Activated effector memory CD4-positive, alpha-beta T cell treated with anti-CD3 and anti-CD28 coated beads, Interleukin-2, amount 50 U/mL, for 16 hours (primary cell): ENCODE measurements around the gene SLAMF8.

Source experiments
- DNase-seq: peaks from one replicate; pipeline ENCODE4 v3.0.0-alpha.2; 2020

SLAMF8 gene

GRCh38 chr1:159849626-159850366 lies 23.1 kb downstream of the SLAMF8 start:
- no peak for DNase-seq

- DNase-seq, result no peak
These were observed 24.7 kb downstream of the SLAMF8 start for GRCh38 chr1:159851407-159851806.

GRCh38 chr1:159853417-159854115 lies 26.9 kb downstream of the SLAMF8 start:
- no peak for DNase-seq

DNA sequence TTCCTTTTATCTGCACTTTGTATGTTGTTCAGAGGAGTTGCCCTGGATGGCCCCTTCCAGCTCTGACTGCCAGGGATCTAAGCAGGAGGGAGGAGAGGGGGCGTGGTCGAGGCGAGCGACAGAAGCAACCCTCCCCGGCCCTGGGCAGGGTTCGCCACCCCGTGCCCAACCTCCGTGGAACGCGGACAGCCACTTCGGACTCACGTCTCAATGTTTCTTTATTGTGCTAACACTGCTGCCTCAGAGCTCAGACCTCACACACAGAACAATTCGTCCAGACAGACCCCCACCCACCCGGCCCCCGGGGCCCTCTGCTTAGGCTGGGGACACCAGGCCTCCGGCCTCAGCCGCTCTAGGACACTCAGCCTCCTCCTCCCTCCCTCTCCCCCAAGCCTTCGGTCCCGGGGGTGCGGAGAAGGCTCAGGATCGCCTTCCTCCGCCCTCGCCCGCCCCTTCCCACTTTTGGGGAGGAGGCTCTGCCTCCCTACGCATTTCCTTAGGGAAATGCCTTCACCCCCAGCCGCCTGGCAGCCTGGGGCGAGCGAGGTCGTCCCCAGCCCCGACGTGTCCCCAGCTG lies 27.5 kb downstream of the SLAMF8 start:
- no peak for DNase-seq

GRCh38 chr1:159854693-159855192 lies 28.1 kb downstream of the SLAMF8 start:
- DNase-seq, result peak; percentile 89

DNA sequence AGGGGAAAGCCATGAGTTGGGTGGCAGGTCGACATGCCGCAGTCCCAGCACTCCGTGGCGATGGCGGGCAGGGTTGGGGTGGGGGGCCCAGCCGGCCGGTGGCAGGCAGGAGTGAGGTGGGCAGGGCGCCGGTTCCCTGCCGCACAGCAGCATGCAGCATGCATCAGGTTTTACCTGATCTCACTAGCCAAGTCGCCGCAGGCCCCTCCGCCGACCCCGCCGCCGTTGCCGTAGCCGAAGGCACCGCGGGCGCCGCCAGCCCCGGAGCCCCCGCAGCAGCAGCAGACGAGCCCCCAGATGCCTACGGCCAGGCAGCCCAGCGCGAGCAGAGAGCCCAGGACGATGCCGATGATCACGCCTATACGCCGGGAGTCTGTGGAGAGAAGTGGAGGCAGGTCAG lies 29.0 kb downstream of the SLAMF8 start:
- DNase-seq, result no peak

DNA sequence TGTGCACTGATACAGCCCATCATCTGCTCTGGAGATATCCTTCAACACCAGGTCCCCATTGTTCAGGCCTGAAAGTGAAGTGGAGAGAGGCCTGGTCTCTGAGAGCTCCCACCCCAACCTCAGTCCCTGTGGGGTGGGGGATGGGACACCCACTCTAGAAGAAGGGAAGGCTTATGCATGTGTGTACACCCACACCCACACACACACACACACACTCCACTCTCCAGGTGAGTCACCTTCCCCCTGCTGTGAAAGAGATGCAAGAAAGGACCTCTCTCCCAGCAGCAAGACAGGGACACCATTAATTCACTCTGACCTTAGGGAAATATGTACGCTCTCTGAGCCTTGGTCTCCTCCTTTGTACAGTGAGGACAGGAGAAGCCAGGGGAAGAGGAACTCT lies 29.9 kb downstream of the SLAMF8 start:
- DNase-seq, result no peak

DNA sequence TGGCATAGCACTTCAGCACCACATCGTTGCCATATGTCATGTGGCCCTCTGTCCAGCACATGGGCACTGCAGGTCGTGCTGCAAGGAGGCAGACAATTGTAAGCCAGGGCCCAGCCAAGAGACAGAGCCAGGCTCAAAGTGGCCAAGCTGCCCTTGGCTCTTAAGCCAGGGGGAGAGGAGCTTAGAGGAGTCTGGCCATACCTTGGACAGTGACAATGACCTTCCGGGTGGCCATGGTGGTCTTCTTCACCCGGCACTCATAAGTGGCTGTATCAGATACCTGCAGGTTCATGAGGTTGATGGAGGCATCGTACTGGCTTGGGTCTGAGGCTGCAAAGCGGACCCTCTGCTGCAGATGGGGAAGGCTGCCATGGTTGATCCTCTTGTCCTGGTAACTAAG lies 31.2 kb downstream of the SLAMF8 start:
- DNase-seq, result no peak

GRCh38 chr1:159859767-159860322 lies 33.2 kb downstream of the SLAMF8 start:
- no peak for DNase-seq

DNA sequence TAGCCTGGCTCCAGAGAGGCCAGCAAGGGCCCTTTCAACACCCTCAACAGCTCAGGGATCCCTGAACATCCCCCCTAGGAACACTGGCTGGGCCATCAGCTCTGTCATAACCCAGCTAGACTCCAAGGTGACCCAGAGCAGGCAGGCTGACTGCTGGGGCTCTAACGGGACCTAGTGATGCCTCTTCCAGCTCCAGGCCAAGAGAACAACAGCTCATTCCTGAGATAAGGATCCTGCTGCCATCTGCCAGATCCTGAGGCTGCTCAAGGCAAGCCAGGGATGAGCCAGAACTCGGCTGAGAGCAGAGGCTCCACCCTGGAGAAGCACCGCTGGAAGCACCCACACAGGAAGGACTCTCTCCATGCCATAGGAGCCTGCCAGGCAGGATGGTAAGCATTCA lies 33.8 kb downstream of the SLAMF8 start:
- DNase-seq, result no peak

GRCh38 chr1:159861218-159861617 lies 34.5 kb downstream of the SLAMF8 start:
- no peak for DNase-seq

- DNase-seq, result no peak
These were observed 35.4 kb downstream of the SLAMF8 start for GRCh38 chr1:159862031-159862430.

DNA sequence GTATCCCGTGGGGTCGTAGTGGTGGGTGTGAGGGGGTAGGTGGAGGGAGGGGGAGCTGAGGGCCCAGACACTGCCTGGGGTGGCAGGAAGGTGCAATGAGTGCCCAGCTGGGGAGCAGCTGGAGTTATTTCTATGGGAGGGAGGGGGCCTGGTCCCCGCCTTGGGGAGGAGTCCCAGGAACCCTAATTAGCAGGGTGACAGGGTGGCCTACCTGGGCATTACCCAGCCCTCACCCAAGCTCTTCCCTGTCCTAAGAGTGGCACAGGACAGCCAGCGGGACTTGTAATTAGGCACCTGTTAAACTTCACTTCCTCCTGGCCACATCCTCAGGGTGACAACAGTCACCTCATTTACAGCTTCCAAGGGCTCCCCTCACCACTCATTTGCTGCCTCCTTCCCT lies 35.9 kb downstream of the SLAMF8 start, which contains the start of gene VSIG8:
VSIG8 (minus strand) TSS at position 101 of the 400 bp plus-strand sequence. CDS start 136 bp downstream, outside the sequence.
- no peak for DNase-seq

GRCh38 chr1:159864262-159864661 lies 37.6 kb downstream of the SLAMF8 start:
- DNase-seq, result no peak

- no peak for DNase-seq
These were observed 39.4 kb downstream of the SLAMF8 start for GRCh38 chr1:159866066-159866465.

- DNase-seq, result no peak
These were observed 40.4 kb downstream of the SLAMF8 start for GRCh38 chr1:159866905-159867663.

DNA sequence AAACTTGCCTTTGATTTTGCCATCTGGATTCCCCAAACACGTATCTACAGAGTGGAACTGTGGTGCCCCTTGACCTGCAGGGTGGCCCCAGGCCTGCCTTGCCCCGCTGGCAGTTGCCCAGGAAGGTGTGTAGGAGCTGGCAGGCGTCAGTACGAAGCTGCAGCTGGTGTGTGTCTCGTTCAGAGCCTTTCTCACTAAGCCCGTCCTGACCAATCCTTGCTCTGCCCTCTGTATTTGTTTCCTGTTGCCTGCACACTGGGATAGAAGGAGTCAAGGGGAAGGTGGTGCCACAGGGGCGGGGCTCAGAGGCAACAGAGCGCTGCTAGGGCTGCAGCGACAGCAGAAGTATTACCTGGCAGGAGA lies 41.0 kb downstream of the SLAMF8 start:
- DNase-seq, result no peak

- no peak for DNase-seq
These were observed 42.1 kb downstream of the SLAMF8 start for GRCh38 chr1:159868766-159869165.

- DNase-seq, result no peak
These were observed 42.5 kb downstream of the SLAMF8 start for GRCh38 chr1:159869173-159869572.

- DNase-seq, result no peak
These were observed 42.9 kb downstream of the SLAMF8 start for GRCh38 chr1:159869607-159870006.

DNA sequence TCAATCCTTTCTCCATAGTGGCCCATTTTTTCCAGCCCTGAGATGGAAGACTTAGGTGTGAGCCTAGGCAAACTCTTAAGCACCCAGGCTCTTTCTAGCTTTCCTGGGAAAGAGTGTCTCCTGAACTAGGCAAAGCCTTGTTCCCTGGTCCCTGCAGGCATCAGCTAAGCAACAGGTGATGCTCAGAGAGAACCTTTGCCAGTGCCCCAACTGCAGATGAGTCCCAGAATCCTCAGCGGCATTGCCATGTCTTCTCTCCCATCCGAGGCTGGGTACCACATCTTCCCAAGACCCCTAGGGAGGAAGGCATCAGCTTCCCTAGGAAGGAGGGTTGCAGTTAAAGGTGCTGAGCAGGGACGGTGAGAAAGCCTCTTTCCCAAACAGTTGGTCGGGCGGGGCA lies 44.0 kb downstream of the SLAMF8 start:
- DNase-seq, result no peak

DNA sequence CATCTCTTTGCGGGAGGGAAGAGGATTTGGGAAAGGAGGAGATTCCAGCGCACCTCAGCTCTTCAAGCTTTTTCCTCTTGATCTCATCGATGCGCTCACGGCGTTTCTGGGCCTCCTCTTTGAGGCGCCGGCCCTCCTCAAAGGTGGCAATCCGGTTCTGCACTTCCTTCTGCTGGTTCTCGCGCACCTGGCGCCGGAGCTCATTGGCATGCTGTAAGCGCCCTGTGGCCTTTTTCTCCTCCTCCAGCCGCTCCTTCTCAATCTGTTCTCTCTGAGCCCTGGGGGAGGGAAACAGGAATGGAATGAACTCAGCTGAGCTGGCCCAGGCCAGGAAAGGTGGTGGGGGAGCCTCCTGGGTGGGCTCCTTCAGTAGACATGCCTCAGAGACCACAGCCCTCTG lies 46.2 kb downstream of the SLAMF8 start:
- no peak for DNase-seq
